Large intestine (tissue), 3 donors: ENCODE measurements around the gene ASB2. TPM values are rescaled to one million over a fixed set of nuclear protein-coding genes. Genes with fewer than 3 reads are reported as not detected.

Experiments
- DNase-seq, 2 donors: peaks; one replicate each; pipeline versions ENCODE4 v3.0.0 to v3.0.0-alpha.2; 2013
- H3K27ac ChIP-seq: one replicate; pipeline ENCODE4 v1.5.1; 2013; ENCODE audit warnings: low read length
- H3K27me3 ChIP-seq: 2 replicates; pipeline ENCODE4 v1.6.1; 2013; ENCODE audit warnings: low read length; ENCODE audit not compliant: control insufficient read depth, insufficient read depth
- H3K36me3 ChIP-seq: 2 replicates; pipeline ENCODE4 v1.6.1; 2013; ENCODE audit warnings: low read length; ENCODE audit not compliant: control insufficient read depth, insufficient read depth
- H3K4me1 ChIP-seq: one replicate; pipeline ENCODE4 v1.6.1; 2013; ENCODE audit warnings: low read length; ENCODE audit not compliant: control insufficient read depth, insufficient read depth
- H3K4me3 ChIP-seq: one replicate; pipeline ENCODE4 v1.5.1; 2013; ENCODE audit warnings: low read length
- H3K9me3 ChIP-seq: one replicate; pipeline ENCODE4 v1.6.1; 2013; ENCODE audit warnings: mild to moderate bottlenecking, low read depth, low read length, moderate library complexity; ENCODE audit not compliant: control insufficient read depth
- WGBS: methylation state at CpG from one replicate; pipeline ENCODE4 v1.1.5; 2013; ENCODE audit warnings: low lambda C conversion rate; ENCODE audit not compliant: insufficient coverage; 5-methylcytosine and 5-hydroxymethylcytosine counted together
- polyA plus RNA-seq: library from polyadenylated mRNA; unstranded; fragments of 120-200 nt; gene quantifications from one replicate; pipeline ENCODE4 v1.2.1, GENCODE V29; 2013

Gene ASB2
- polyA plus RNA-seq, 1 donor: 12.1 TPM

- no peaks in the 10 kb centered on the region for H3K4me1 ChIP-seq
- H3K4me3 ChIP-seq: no peak overlapping the region
- H3K36me3 ChIP-seq: no peaks in the 10 kb centered on the region
- DNase-seq: no peak
- no peaks in the 10 kb centered on the region for H3K9me3 ChIP-seq
- 83% methylated on average over 2 of the region's 13 CpGs for WGBS
- no peaks in the 10 kb centered on the region for H3K27me3 ChIP-seq
- H3K27ac ChIP-seq: no peak overlapping the region
These were observed 47.3 kb downstream of the ASB2 start for GRCh38 chr14:93929048-93929535.

GRCh38 chr14:93928184-93929047, 48.0 kb downstream of the ASB2 start:
- Histone ChIP-seq H3K9me3 (no peaks in the 10 kb centered on the region), H3K27me3 (no peaks in the 10 kb centered on the region), H3K27ac (no peak overlapping the region), H3K4me3 (no peak overlapping the region), H3K36me3 (no peaks in the 10 kb centered on the region), H3K4me1 (no peaks in the 10 kb centered on the region)
- DNase-seq: no peak
- no CpG with 5 or more reads among the region's 26 CpGs for WGBS

- no peaks in the 10 kb centered on the region for H3K9me3 ChIP-seq
- no peaks in the 10 kb centered on the region for H3K4me1 ChIP-seq
- H3K36me3 ChIP-seq: no peaks in the 10 kb centered on the region
- H3K4me3 ChIP-seq: no peak overlapping the region
- H3K27me3 ChIP-seq: no peaks in the 10 kb centered on the region
- no peak overlapping the region for H3K27ac ChIP-seq
- no CpG with 5 or more reads among the region's 6 CpGs for WGBS
- DNase-seq: no peak
These were observed 48.6 kb downstream of the ASB2 start for GRCh38 chr14:93927800-93928145.

- WGBS: no CpG with 5 or more reads among the region's 38 CpGs
- no peak within 1 kb of the TSS for H3K27ac ChIP-seq
These were observed 49.2 kb downstream of the ASB2 start, which contains the start of gene FAM181A for GRCh38 chr14:93926873-93927799. TSS of gene FAM181A (plus strand) at chr14:93927344. CDS start at chr14:93928286, 942 bp downstream.

GRCh38 chr14:93926245-93926872, 50.0 kb downstream of the ASB2 start:
- H3K4me1 ChIP-seq: no peaks in the 10 kb centered on the region
- H3K36me3 ChIP-seq: no peaks in the 10 kb centered on the region
- no peak for DNase-seq
- no peaks in the 10 kb centered on the region for H3K27me3 ChIP-seq
- 69% methylated on average over 5 of the region's 21 CpGs for WGBS
- no peak overlapping the region for H3K4me3 ChIP-seq
- no peak overlapping the region for H3K27ac ChIP-seq
- no peaks in the 10 kb centered on the region for H3K9me3 ChIP-seq

More at GRCh38 chr14:93926873-93927799, 49.2 kb downstream of the ASB2 start, which contains the start of gene FAM181A:
- no peaks in the 10 kb centered on the region for H3K4me1 ChIP-seq
- no peaks in the 10 kb centered on the region for H3K27me3 ChIP-seq
- no peak for DNase-seq
- no peaks in the 10 kb centered on the region for H3K9me3 ChIP-seq
- H3K4me3 ChIP-seq: no peak within 1 kb of the TSS
- H3K36me3 ChIP-seq: no peaks in the 10 kb centered on the region

- Histone ChIP-seq H3K4me3 (no peak overlapping the region), H3K27ac (no peak overlapping the region), H3K27me3 (no peaks in the 10 kb centered on the region), H3K4me1 (no peaks in the 10 kb centered on the region), H3K9me3 (no peaks in the 10 kb centered on the region), H3K36me3 (no peaks in the 10 kb centered on the region)
- no CpG with 5 or more reads among the region's 13 CpGs for WGBS
- DNase-seq: no peak
These were observed 50.9 kb downstream of the ASB2 start for GRCh38 chr14:93925374-93925895.

GRCh38 chr14:93924592-93925355, 51.6 kb downstream of the ASB2 start:
- no CpG with 5 or more reads among the region's 14 CpGs for WGBS
- Histone ChIP-seq H3K27ac (no peak overlapping the region), H3K4me3 (no peak overlapping the region), H3K36me3 (no peaks in the 10 kb centered on the region), H3K4me1 (no peaks in the 10 kb centered on the region), H3K27me3 (no peaks in the 10 kb centered on the region), H3K9me3 (no peaks in the 10 kb centered on the region)
- no peak for DNase-seq

- H3K4me3 ChIP-seq: no peak overlapping the region
- no peak overlapping the region for H3K27ac ChIP-seq
- no peaks in the 10 kb centered on the region for H3K4me1 ChIP-seq
- H3K27me3 ChIP-seq: no peaks in the 10 kb centered on the region
- H3K36me3 ChIP-seq: no peaks in the 10 kb centered on the region
- no CpG with 5 or more reads among the region's 8 CpGs for WGBS
- no peaks in the 10 kb centered on the region for H3K9me3 ChIP-seq
- DNase-seq: no peak
These were observed 52.7 kb downstream of the ASB2 start for GRCh38 chr14:93923626-93924025.

- no peak overlapping the region for H3K27ac ChIP-seq
- H3K36me3 ChIP-seq: no peaks in the 10 kb centered on the region
- no peaks in the 10 kb centered on the region for H3K9me3 ChIP-seq
- no peaks in the 10 kb centered on the region for H3K27me3 ChIP-seq
- no peak for DNase-seq
- 100% methylated on average over 1 of the region's 18 CpGs for WGBS
- no peaks in the 10 kb centered on the region for H3K4me1 ChIP-seq
- no peak overlapping the region for H3K4me3 ChIP-seq
These were observed 55.2 kb downstream of the ASB2 start for GRCh38 chr14:93921001-93921806.
